Stimulated activated naive B cell treated with anti-CD40 and anti-IgM and Interleukin-4, amounts not matched to agents 10 μg/mL and 1 μg/mL and 100 μg/mL, for 72 hours (primary cell): ENCODE data around the gene TP53I3.

Experiments used
- ATAC-seq, 2 donors: fragments of 150-1000 bp; cut with Tn5 transposase; replicated peaks; 2 replicates each; pipeline ENCODE4 v1.10.0; 2021; ENCODE audit warnings: moderate library complexity in 1 of 2
- DNase-seq: peaks from one replicate; pipeline ENCODE4 v3.0.0; 2021
- H3K27ac Mint-ChIP-seq: one replicate; pipeline ENCODE4 v1.8.0; 2022; ENCODE audit warnings: mild to moderate bottlenecking, mixed read lengths
- H3K27me3 Mint-ChIP-seq, 2 donors: one replicate each; pipeline ENCODE4 v1.8.0; 2022; ENCODE audit warnings: mixed read lengths in 2 of 2
- H3K36me3 Mint-ChIP-seq, 2 donors: one replicate each; pipeline ENCODE4 v1.8.0; 2022; ENCODE audit warnings: mixed read lengths in 2 of 2, mild to moderate bottlenecking in 1 of 2
- H3K4me1 Mint-ChIP-seq, 2 donors: one replicate each; pipeline ENCODE4 v1.8.0; 2022; ENCODE audit warnings: mixed read lengths in 2 of 2, mild to moderate bottlenecking in 1 of 2
- H3K4me3 Mint-ChIP-seq, 2 donors: one replicate each; pipeline ENCODE4 v1.8.0; 2022; ENCODE audit warnings: mild to moderate bottlenecking in 2 of 2, mixed read lengths in 2 of 2, moderate library complexity in 1 of 2
- H3K9me3 Mint-ChIP-seq, 2 donors: one replicate each; pipeline ENCODE4 v1.8.0; 2022; ENCODE audit warnings: mixed read lengths in 2 of 2, mild to moderate bottlenecking in 1 of 2

TP53I3 gene

GRCh38 chr2:24083567-24084385 lies 858 bp downstream of the TP53I3 start:
- Mint-ChIP-seq H3K27ac (peak overlapping the region; percentile 93), H3K4me1 (peaks cover 11 to 22% of the 10 kb centered on the region in 2 donors), H3K4me3 (peak overlapping the region; percentile 89 to 93), H3K27me3 (no peaks in the 10 kb centered on the region), H3K36me3 (peaks cover 3 to 19% of the 10 kb centered on the region in 2 donors), H3K9me3 (no peaks in the 10 kb centered on the region)
- ATAC-seq, result peak; percentile 82 to 83
- peak; percentile 70 for DNase-seq

- ATAC-seq (no peak), DNase-seq (no peak)
- Mint-ChIP-seq H3K4me3 (peak overlapping the region; percentile 89 to 93), H3K9me3 (no peaks in the 10 kb centered on the region), H3K36me3 (peaks cover 3 to 17% of the 10 kb centered on the region in 2 donors), H3K27me3 (no peaks in the 10 kb centered on the region), H3K4me1 (peaks cover 11 to 22% of the 10 kb centered on the region in 2 donors), H3K27ac (no peak overlapping the region)
Observed at GRCh38 chr2:24082787-24083566, 1.7 kb downstream of the TP53I3 start.

- no peak for DNase-seq
- H3K9me3 Mint-ChIP-seq, result no peaks in the 10 kb centered on the region
- H3K4me3 Mint-ChIP-seq, result no peak overlapping the region
- no peak overlapping the region for H3K27ac Mint-ChIP-seq
- peaks cover 16 to 30% of the 10 kb centered on the region in 2 donors for H3K4me1 Mint-ChIP-seq
- ATAC-seq, result no peak
- peaks cover 3 to 17% of the 10 kb centered on the region in 2 donors for H3K36me3 Mint-ChIP-seq
- H3K27me3 Mint-ChIP-seq, result no peaks in the 10 kb centered on the region
Observed at GRCh38 chr2:24080701-24081100, 3.9 kb downstream of the TP53I3 start.

- DNase-seq (no peak), ATAC-seq (no peak)
- H3K4me3 Mint-ChIP-seq, result peak overlapping the region; percentile 93 to 98
- no peak overlapping the region for H3K27ac Mint-ChIP-seq
- H3K36me3 Mint-ChIP-seq, result peaks cover 3 to 30% of the 10 kb centered on the region in 2 donors
- H3K4me1 Mint-ChIP-seq, result peaks cover 14 to 23% of the 10 kb centered on the region in 2 donors
- no peaks in the 10 kb centered on the region for H3K9me3 Mint-ChIP-seq
- H3K27me3 Mint-ChIP-seq, result no peaks in the 10 kb centered on the region
Observed at GRCh38 chr2:24077879-24078278, 6.8 kb downstream of the TP53I3 start.

- Mint-ChIP-seq H3K27ac (peak overlapping the region; percentile 97), H3K9me3 (no peaks in the 10 kb centered on the region), H3K27me3 (no peaks in the 10 kb centered on the region), H3K4me1 (peaks cover 14 to 23% of the 10 kb centered on the region in 2 donors), H3K36me3 (peaks cover 3 to 28% of the 10 kb centered on the region in 2 donors), H3K4me3 (peak overlapping the region; percentile 93 to 98)
- DNase-seq, result no peak
- ATAC-seq, result no peak
Observed at GRCh38 chr2:24077535-24077877, 7.1 kb downstream of the TP53I3 start.

GRCh38 chr2:24076849-24077534 lies 7.6 kb downstream of the TP53I3 start:
- peaks cover 14 to 23% of the 10 kb centered on the region in 2 donors for H3K4me1 Mint-ChIP-seq
- no peaks in the 10 kb centered on the region for H3K27me3 Mint-ChIP-seq
- peaks cover 3 to 23% of the 10 kb centered on the region in 2 donors for H3K36me3 Mint-ChIP-seq
- H3K4me3 Mint-ChIP-seq, result peak overlapping the region; percentile 93 to 98
- DNase-seq (no peak), ATAC-seq (peak; percentile 20 to 24)
- H3K9me3 Mint-ChIP-seq, result no peaks in the 10 kb centered on the region
- peak overlapping the region; percentile 97 for H3K27ac Mint-ChIP-seq

GRCh38 chr2:24075915-24076848 lies 8.5 kb downstream of the TP53I3 start, which contains the start of gene SF3B6:
Gene SF3B6, minus strand, starts transcription at chr2:24076326. Its CDS starts 97 bp downstream, at chr2:24076229.
- peak; percentile 93 for ATAC-seq
- H3K4me3 Mint-ChIP-seq, result peak within 1 kb of the TSS; percentile 93 to 98

GRCh38 chr2:24075259-24075658 lies 9.4 kb downstream of the TP53I3 start:
- no peak for DNase-seq
- Mint-ChIP-seq H3K27ac (peak overlapping the region; percentile 97), H3K27me3 (no peaks in the 10 kb centered on the region), H3K4me1 (peaks cover 17 to 30% of the 10 kb centered on the region in 2 donors), H3K4me3 (peak overlapping the region; percentile 93 to 98), H3K9me3 (no peaks in the 10 kb centered on the region), H3K36me3 (peaks cover 0 to 17% of the 10 kb centered on the region in 2 donors)
- no peak for ATAC-seq

More at GRCh38 chr2:24075915-24076848, 8.5 kb downstream of the TP53I3 start, which contains the start of gene SF3B6:
- Mint-ChIP-seq H3K36me3 (peaks cover 1 to 19% of the 10 kb centered on the region in 2 donors), H3K27ac (peak within 1 kb of the TSS; percentile 97), H3K27me3 (no peaks in the 10 kb centered on the region), H3K4me1 (peaks cover 17 to 30% of the 10 kb centered on the region in 2 donors), H3K9me3 (no peaks in the 10 kb centered on the region)
- peak; percentile 98 for DNase-seq

- H3K9me3 Mint-ChIP-seq, result no peaks in the 10 kb centered on the region
- H3K27ac Mint-ChIP-seq, result no peak overlapping the region
- peaks cover 17 to 37% of the 10 kb centered on the region in 2 donors for H3K4me1 Mint-ChIP-seq
- ATAC-seq (no peak), DNase-seq (no peak)
- no peaks in the 10 kb centered on the region for H3K27me3 Mint-ChIP-seq
- H3K4me3 Mint-ChIP-seq, result no peak overlapping the region
- H3K36me3 Mint-ChIP-seq, result peaks cover 3 to 23% of the 10 kb centered on the region in 2 donors
Observed at GRCh38 chr2:24073816-24074215, 10.8 kb downstream of the TP53I3 start.

GRCh38 chr2:24072259-24072658 lies 12.4 kb downstream of the TP53I3 start:
- Mint-ChIP-seq H3K9me3 (no peaks in the 10 kb centered on the region), H3K27me3 (no peaks in the 10 kb centered on the region), H3K27ac (no peak overlapping the region), H3K4me1 (peaks cover 13 to 32% of the 10 kb centered on the region in 2 donors), H3K4me3 (no peak overlapping the region), H3K36me3 (peaks cover 3 to 33% of the 10 kb centered on the region in 2 donors)
- DNase-seq (no peak), ATAC-seq (no peak)

GRCh38 chr2:24065341-24065740 lies 19.3 kb downstream of the TP53I3 start:
- H3K4me1 Mint-ChIP-seq, result peaks cover 0 to 9% of the 10 kb centered on the region in 2 donors
- H3K9me3 Mint-ChIP-seq, result no peaks in the 10 kb centered on the region
- H3K4me3 Mint-ChIP-seq, result no peak overlapping the region
- H3K27ac Mint-ChIP-seq, result no peak overlapping the region
- DNase-seq (no peak), ATAC-seq (peak in 1 of 2 donors; percentile 27)
- H3K27me3 Mint-ChIP-seq, result no peaks in the 10 kb centered on the region
- H3K36me3 Mint-ChIP-seq, result peaks cover 5 to 23% of the 10 kb centered on the region in 2 donors

GRCh38 chr2:24058564-24059271 lies 25.9 kb downstream of the TP53I3 start:
- DNase-seq (no peak), ATAC-seq (peak; percentile 46 to 75)
- Mint-ChIP-seq H3K9me3 (peaks cover 0 to 2% of the 10 kb centered on the region in 2 donors), H3K27ac (peak overlapping the region; percentile 31), H3K4me3 (no peak overlapping the region), H3K27me3 (no peaks in the 10 kb centered on the region), H3K36me3 (no peaks in the 10 kb centered on the region), H3K4me1 (peaks cover 0 to 3% of the 10 kb centered on the region in 2 donors)

GRCh38 chr2:24055750-24056149 lies 28.9 kb downstream of the TP53I3 start:
- no peaks in the 10 kb centered on the region for H3K27me3 Mint-ChIP-seq
- no peak for ATAC-seq
- no peaks in the 10 kb centered on the region for H3K36me3 Mint-ChIP-seq
- peaks cover 0 to 2% of the 10 kb centered on the region in 2 donors for H3K9me3 Mint-ChIP-seq
- H3K4me1 Mint-ChIP-seq, result peaks cover 0 to 3% of the 10 kb centered on the region in 2 donors
- H3K27ac Mint-ChIP-seq, result no peak overlapping the region
- no peak overlapping the region for H3K4me3 Mint-ChIP-seq
- no peak for DNase-seq
